Liver (tissue), 3 donors: ENCODE measurements around the gene TBX19.

Experiments used
- HNF4A ChIP-seq, 2 donors: conservative IDR thresholded peaks; 2 replicates each; pipeline ENCODE4 v1.6.1; 2016; ENCODE audit warnings: antibody characterized with exemption in 2 of 2, mild to moderate bottlenecking in 2 of 2
- TF ChIP-seq, protein P1 (sequence below): fragments of 150-350 bp; IDR thresholded peaks from 2 replicates; pipeline ENCODE4 v1.5.1; 2017; ENCODE audit warnings: improper control_type of control experiment, low read depth, low read length; ENCODE audit not compliant: missing input control
- TF ChIP-seq, protein P2 (sequence below): IDR thresholded peaks from 2 replicates; pipeline ENCODE4 v1.6.1; 2016; ENCODE audit warnings: antibody characterized with exemption
- TF ChIP-seq, protein P3 (sequence below): IDR thresholded peaks from 2 replicates; pipeline ENCODE4 v1.6.1; 2016; ENCODE audit warnings: antibody characterized with exemption
- donor health status: healthy.
- donor health status: healthy.

DNA sequence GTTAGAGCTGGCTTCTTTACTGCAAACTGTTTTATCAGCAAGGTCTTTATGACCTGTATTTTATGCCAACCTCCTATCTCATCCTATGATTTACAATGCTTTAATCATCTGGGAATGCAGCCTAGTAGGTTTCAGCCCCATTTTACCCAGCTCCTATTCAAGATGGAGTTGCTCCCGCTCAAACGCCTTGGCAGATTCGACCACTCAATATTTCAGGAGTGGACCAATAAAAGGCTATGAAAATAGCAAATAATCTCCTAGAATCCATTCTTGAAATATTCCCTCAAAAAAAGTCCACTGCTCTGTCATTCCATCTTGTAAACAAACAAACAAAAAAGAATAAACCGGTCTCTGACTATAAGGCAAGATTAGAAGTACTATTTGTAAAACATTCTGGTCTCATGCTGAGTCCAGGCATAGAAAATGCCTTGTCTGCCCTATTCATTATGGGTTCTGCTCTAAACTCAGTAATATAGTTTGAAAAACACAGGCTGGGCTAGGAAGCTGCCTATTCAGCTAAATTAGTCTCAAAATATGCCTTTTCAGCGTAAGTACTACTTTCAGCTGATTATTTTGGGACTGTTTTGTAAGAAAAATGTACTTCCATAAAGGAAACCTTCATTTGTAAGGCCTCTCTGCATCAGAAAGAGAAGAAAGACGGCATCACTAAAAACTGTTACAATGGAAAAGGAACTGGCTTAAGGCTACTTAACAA is 53.0 kb downstream of the TBX19 start:
- TF ChIP-seq, protein P1, sequence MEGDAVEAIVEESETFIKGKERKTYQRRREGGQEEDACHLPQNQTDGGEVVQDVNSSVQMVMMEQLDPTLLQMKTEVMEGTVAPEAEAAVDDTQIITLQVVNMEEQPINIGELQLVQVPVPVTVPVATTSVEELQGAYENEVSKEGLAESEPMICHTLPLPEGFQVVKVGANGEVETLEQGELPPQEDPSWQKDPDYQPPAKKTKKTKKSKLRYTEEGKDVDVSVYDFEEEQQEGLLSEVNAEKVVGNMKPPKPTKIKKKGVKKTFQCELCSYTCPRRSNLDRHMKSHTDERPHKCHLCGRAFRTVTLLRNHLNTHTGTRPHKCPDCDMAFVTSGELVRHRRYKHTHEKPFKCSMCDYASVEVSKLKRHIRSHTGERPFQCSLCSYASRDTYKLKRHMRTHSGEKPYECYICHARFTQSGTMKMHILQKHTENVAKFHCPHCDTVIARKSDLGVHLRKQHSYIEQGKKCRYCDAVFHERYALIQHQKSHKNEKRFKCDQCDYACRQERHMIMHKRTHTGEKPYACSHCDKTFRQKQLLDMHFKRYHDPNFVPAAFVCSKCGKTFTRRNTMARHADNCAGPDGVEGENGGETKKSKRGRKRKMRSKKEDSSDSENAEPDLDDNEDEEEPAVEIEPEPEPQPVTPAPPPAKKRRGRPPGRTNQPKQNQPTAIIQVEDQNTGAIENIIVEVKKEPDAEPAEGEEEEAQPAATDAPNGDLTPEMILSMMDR: no peak
- TF ChIP-seq, protein P2, sequence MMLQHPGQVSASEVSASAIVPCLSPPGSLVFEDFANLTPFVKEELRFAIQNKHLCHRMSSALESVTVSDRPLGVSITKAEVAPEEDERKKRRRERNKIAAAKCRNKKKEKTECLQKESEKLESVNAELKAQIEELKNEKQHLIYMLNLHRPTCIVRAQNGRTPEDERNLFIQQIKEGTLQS: no peak
- TF ChIP-seq, protein P3, sequence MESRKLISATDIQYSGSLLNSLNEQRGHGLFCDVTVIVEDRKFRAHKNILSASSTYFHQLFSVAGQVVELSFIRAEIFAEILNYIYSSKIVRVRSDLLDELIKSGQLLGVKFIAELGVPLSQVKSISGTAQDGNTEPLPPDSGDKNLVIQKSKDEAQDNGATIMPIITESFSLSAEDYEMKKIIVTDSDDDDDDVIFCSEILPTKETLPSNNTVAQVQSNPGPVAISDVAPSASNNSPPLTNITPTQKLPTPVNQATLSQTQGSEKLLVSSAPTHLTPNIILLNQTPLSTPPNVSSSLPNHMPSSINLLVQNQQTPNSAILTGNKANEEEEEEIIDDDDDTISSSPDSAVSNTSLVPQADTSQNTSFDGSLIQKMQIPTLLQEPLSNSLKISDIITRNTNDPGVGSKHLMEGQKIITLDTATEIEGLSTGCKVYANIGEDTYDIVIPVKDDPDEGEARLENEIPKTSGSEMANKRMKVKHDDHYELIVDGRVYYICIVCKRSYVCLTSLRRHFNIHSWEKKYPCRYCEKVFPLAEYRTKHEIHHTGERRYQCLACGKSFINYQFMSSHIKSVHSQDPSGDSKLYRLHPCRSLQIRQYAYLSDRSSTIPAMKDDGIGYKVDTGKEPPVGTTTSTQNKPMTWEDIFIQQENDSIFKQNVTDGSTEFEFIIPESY: no peak
- no peak for TF ChIP-seq HNF4A (conservative IDR thresholded peaks at IDR 0.05)
